ENCODE results near the gene LRRN3. TPM values are rescaled to one million over a fixed set of nuclear protein-coding genes. Genes with fewer than 3 reads are reported as not detected.

The LRRN3 gene
- total and polyA plus RNA-seq, 2 of the 8 experiments (the other 6 are each of a cell fraction or from before 2014, with no cell fraction given) = 0.20 to 0.32 TPM

DNA sequence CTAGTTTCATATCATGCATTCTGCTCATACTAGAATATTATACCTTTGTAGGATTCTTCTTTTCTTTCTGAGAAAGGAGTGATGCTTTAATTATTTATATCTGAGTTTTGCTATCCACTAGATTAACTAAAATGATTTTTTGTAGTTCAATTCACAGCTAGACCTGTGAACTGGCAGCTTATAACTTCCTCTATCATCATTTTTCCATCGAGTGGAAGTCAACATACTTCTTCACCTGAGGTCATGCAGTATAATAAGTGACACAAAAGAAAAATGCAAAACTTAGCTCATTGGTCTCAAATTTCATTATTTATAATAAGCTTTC lies 8.0 kb downstream of the LRRN3 start (continued):
- no peak for TF ChIP-seq CREB1 (IDR thresholded peaks at IDR 0.05)
- no peak for TF ChIP-seq RXRA (IDR thresholded peaks at IDR 0.05; ENCODE audit: insufficient read depth, low read depth, low read length)
- TF ChIP-seq NRF1 (IDR thresholded peaks at IDR 0.05; ENCODE audit: low read depth, low read length) = no peak
- TF ChIP-seq RFX5 (IDR thresholded peaks at IDR 0.05; ENCODE audit: borderline replicate concordance, low read depth, low read length) = no peak
- TF ChIP-seq SP1 (IDR thresholded peaks at IDR 0.05; ENCODE audit: low read depth, low read length) = no peak
- no peak for TF ChIP-seq POLR2A (IDR thresholded peaks at IDR 0.05; ENCODE audit: control extremely low read depth in 1 of 2, low read depth in 2 of 2, low read length in 2 of 2)

Data from H1 (cell line).